Pancreas (tissue), 10 donors: Measurements from ENCODE around the gene GANC. TPM values are rescaled to one million over a fixed set of nuclear protein-coding genes. Genes with fewer than 3 reads are reported as not detected.
"Not testable (repeated sequence)": the region's sequence is repeated elsewhere in the genome, so short reads cannot be mapped to it uniquely, and the experiment has no call there.

Experiments
- ATAC-seq, 4 donors: fragments of 200-7000 bp; cut with Tn5 transposase; one replicate each; pipeline versions ENCODE4 v1.8.0 to v1.9.1; 2020; ENCODE audit warnings: mild to moderate bottlenecking in 4 of 4, moderate library complexity in 4 of 4
- DNase-seq, 6 donors: peaks; one replicate each; pipeline ENCODE4 v3.0.0-alpha.2; 2020
- FAIRE-seq: peaks from 2 replicates; lab custom pipeline; 2012; peaks lifted over from hg19 to GRCh38; lab: Jason Lieb, UNC
- H3K27ac ChIP-seq, 4 donors: fragments of 200-600 bp; sonication (generic); 1 replicate in 3 of 4; 2 replicates in 1 of 4; pipeline versions ENCODE4 v1.5.0 to v1.8.0; 2020
- H3K27me3 ChIP-seq, 4 donors: fragments of 200-600 bp; one replicate each; pipeline ENCODE4 v1.8.0; 2021
- H3K36me3 ChIP-seq, 3 donors: fragments of 200-600 bp; sonication (generic) in 1 of 3; one replicate each; pipeline versions ENCODE4 v1.5.0 to v1.8.0; 2020 to 2021
- H3K4me1 ChIP-seq, 3 donors: fragments of 200-600 bp; one replicate each; pipeline ENCODE4 v1.8.0; 2021
- H3K4me3 ChIP-seq, 4 donors: fragments of 200-600 bp; sonication (generic) in 2 of 4; one replicate each; pipeline versions ENCODE4 v1.5.0 to v1.8.0; 2020 to 2021
- H3K9me3 ChIP-seq, 4 donors: fragments of 200-600 bp; one replicate each; pipeline ENCODE4 v1.8.0; 2021
- WGBS, 2 donors: extraction: QIAGEN DNeasy Blood & Tissue Kit; methylation state at CpG; one replicate each; pipeline ENCODE4 v1.1.7; 2013; 5-methylcytosine and 5-hydroxymethylcytosine counted together
- intact Hi-C, 3 donors: fragments of 100-400 bp; cut with DNase I; formaldehyde crosslinking; loops; one replicate each; pipeline versions ENCODE4 v1.11.1 to v1.14.2; 2022
- polyA plus RNA-seq, 2 donors: library from polyadenylated mRNA; stranded (reverse); fragments of 200-250 nt; gene quantifications; one replicate each; pipeline ENCODE4 v1.2.3, GENCODE V29; 2013
- total RNA-seq, 6 donors: library from RNA; stranded (reverse); fragmentation: NEBNext Ultra II Directional in 4 of 6; extraction: Animal tissue kit (Norgen Biotek cat#: 25700) in 4 of 6; gene quantifications; one replicate each; pipeline versions ENCODE4 v1.2.1 to v1.2.4, GENCODE V29; 2021 to 2023
- TF ChIP-seq, protein P1 (sequence below), 4 donors: fragments of 200-600 bp; sonication (generic) in 3 of 4; IDR thresholded peaks; one replicate each; pipeline versions ENCODE4 v1.5.0 to v1.8.0; 2021; ENCODE audit warnings: antibody characterized with exemption in 4 of 4
- donor health status: healthy with polysubstance abuse.
- donor health status: DM: no; HTN: no; CAD: no; lungs with moderate emphysema.
- donor health status: DM: no; HTN: no; CAD: no.
- donor health status: control.
- donor health status: control.
- donor health status: Bipolar disorder and iron deficiency.
- donor health status: DM: yes; HTN: yes; CAD: no.
- donor health status: DM: no; HTN: no; CAD: no.
- donor health status: DM: no; HTN: no; CAD: no.
- donor health status: DM: yes; HTN: yes; CAD: no.

Gene GANC
- total and polyA plus RNA-seq, 8 donors: 6.9 to 21.1 (median 10.1) TPM

DNA sequence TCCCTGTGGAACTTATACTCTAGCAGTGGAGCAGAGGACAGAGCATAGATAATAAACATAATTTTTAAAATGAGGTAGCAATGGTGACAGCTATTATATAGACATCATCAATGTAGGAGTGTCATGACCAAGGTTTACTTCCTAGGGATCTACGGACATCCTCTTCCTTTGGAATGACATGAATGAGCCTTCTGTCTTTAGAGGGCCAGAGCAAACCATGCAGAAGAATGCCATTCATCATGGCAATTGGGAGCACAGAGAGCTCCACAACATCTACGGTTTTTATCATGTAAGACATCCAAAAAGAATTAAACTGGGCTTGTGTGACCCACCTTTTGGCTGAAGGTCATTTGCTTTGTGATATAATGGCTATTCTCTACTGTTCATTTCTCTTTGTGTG is 56.2 kb downstream of the GANC start:
- Histone ChIP-seq H3K9me3 (no peaks in the 10 kb centered on the region), H3K27me3 (no peaks in the 10 kb centered on the region), H3K36me3 (no peaks in the 10 kb centered on the region), H3K27ac (no peak overlapping the region), H3K4me3 (no peak overlapping the region), H3K4me1 (no peaks in the 10 kb centered on the region)
- DNase-seq (no peak), ATAC-seq (no peak), FAIRE-seq (no peak)
- intact Hi-C loops: no loop called here
- 83 to 90% methylated on average over 2 of the region's 2 CpGs for WGBS, 2 donors
- TF ChIP-seq, protein P1, sequence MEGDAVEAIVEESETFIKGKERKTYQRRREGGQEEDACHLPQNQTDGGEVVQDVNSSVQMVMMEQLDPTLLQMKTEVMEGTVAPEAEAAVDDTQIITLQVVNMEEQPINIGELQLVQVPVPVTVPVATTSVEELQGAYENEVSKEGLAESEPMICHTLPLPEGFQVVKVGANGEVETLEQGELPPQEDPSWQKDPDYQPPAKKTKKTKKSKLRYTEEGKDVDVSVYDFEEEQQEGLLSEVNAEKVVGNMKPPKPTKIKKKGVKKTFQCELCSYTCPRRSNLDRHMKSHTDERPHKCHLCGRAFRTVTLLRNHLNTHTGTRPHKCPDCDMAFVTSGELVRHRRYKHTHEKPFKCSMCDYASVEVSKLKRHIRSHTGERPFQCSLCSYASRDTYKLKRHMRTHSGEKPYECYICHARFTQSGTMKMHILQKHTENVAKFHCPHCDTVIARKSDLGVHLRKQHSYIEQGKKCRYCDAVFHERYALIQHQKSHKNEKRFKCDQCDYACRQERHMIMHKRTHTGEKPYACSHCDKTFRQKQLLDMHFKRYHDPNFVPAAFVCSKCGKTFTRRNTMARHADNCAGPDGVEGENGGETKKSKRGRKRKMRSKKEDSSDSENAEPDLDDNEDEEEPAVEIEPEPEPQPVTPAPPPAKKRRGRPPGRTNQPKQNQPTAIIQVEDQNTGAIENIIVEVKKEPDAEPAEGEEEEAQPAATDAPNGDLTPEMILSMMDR (IDR thresholded peaks at IDR 0.05): no peak

DNA sequence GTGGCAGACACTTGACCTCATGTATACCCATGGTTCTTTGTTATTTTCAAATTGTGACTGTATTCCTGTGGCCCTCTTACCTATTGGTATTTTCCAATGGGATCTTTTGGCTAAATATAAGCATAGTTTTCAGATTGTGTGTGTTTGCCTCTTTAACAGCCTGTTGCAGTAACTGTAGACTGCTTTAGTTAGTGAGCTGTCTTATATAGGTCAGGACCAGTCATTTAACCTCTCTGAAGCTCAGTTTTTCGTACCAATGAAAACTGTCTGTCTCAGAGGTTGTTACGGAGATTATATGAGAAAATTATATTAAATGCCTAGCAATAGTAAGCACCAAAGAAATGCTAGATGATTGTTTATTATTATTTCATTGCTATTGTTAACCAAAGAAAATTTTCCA is 57.0 kb downstream of the GANC start:
- Histone ChIP-seq H3K27me3 (no peaks in the 10 kb centered on the region), H3K9me3 (no peaks in the 10 kb centered on the region), H3K36me3 (no peaks in the 10 kb centered on the region), H3K27ac (no peak overlapping the region), H3K4me3 (no peak overlapping the region), H3K4me1 (no peaks in the 10 kb centered on the region)
- no peak for FAIRE-seq
- TF ChIP-seq, protein P1 (IDR thresholded peaks at IDR 0.05): no peak
- intact Hi-C loops: no loop called here
- no peak for ATAC-seq
- 77 to 98% methylated on average over 2 of the region's 2 CpGs for WGBS, 2 donors
- DNase-seq: no peak

DNA sequence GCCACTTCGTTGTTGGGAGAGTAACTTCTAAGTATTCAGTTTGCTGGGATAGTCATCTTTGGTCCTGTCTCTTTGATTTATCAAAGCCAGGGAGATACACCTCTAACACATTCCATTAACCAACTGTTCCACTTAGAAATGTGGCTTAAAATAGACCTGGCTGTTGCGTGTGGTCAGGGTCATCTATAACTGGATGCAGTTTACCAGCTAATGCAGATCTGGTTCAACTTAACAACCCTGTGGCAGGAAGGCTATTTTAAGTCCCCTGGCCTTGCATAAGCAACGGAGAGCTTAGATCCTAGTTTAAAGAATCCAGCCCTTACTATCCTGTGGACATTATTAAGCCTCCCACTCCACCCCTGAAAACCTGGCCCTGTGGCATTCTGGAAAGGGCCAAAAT is 58.2 kb downstream of the GANC start:
- WGBS, 2 donors: 81 to 91% methylated on average over 3 of the region's 3 CpGs
- Histone ChIP-seq H3K27ac (no peak overlapping the region), H3K27me3 (no peaks in the 10 kb centered on the region), H3K9me3 (no peaks in the 10 kb centered on the region), H3K4me1 (no peaks in the 10 kb centered on the region), H3K4me3 (no peak overlapping the region), H3K36me3 (no peaks in the 10 kb centered on the region)
- DNase-seq (no peak), ATAC-seq (no peak), FAIRE-seq (no peak)
- TF ChIP-seq, protein P1 (IDR thresholded peaks at IDR 0.05): no peak
- intact Hi-C loops: no loop called here

DNA sequence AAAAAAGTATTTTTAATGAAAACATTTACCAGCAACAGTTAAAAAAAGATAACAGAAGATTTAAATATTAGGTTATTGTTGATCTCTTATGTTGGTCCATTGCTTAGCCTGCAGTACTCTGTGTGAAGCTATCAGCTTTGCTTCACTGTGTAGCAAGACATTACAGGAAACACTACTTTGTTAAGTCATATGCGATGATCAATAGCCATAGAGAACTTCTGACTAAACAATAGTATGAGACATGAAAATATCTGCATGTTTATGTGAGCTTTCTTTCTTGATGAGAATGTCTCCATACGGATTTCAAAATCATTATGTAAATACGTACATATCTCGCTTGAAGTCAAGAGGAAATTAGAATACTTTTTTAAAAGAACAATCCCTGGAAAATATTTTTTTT is 59.3 kb downstream of the GANC start:
- no peaks in the 10 kb centered on the region for H3K9me3 ChIP-seq
- ATAC-seq: no peak
- FAIRE-seq: no peak
- TF ChIP-seq, protein P1 (IDR thresholded peaks at IDR 0.05): no peak
- WGBS, 2 donors: 71 to 75% methylated on average over 4 of the region's 4 CpGs
- H3K27me3 ChIP-seq: no peaks in the 10 kb centered on the region
- H3K4me1 ChIP-seq: no peaks in the 10 kb centered on the region
- DNase-seq: no peak
- H3K4me3 ChIP-seq: no peak overlapping the region
- H3K27ac ChIP-seq: no peak overlapping the region
- intact Hi-C loops: no loop called here
- H3K36me3 ChIP-seq: no peaks in the 10 kb centered on the region

DNA sequence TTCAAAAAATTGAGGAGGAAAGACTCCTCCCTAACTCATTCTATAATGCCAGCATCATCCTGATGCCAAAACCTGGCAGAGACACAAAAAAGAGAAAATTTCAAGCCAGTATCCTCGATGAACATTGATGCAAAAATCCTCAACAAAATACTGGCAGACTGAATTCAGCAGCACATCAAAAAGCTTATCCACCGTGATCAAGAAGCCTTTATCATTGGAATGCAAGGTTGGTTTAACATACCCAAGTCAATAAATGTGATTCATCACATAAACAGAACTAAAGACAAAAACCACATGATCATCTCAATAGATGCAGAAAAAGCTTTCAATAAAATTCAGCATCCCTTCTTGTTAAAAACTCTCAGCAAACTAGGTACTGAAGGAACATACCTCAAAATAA is 62.1 kb downstream of the GANC start:
- no peaks in the 10 kb centered on the region for H3K36me3 ChIP-seq
- no peak overlapping the region for H3K27ac ChIP-seq
- H3K9me3 ChIP-seq: no peaks in the 10 kb centered on the region
- no peaks in the 10 kb centered on the region for H3K4me1 ChIP-seq
- FAIRE-seq (no peak), ATAC-seq (no peak), DNase-seq (no peak)
- H3K4me3 ChIP-seq: no peak overlapping the region
- no peaks in the 10 kb centered on the region for H3K27me3 ChIP-seq
- WGBS, 2 donors: 94 to 98% methylated on average over 2 of the region's 2 CpGs
- intact Hi-C loops: no loop called here
- TF ChIP-seq, protein P1 (IDR thresholded peaks at IDR 0.05): no peak

DNA sequence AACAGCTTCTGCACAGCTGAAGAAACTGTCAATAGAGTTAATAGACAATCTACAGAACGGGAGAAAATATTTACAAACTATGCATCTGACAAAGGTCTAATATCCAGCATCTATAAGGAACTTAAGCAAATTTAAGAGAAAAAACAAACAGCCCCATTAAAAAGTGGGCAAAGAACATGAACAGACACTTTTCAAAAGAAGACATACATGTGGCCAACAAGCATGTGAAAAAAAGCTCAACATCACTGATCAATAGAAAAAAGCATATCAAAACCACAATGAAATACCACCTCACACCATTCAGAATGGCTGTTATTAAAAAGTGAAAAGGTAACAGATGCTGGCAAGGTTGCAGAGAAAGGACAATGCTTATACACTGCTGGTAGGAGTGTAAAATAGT is 63.6 kb downstream of the GANC start:
- H3K27me3 ChIP-seq, FAIRE-seq, H3K27ac ChIP-seq, DNase-seq, H3K9me3 ChIP-seq, H3K4me3 ChIP-seq, H3K36me3 ChIP-seq, intact Hi-C loops, H3K4me1 ChIP-seq, ATAC-seq: not testable (repeated sequence)
- 97 to 99% methylated on average over 1 of the region's 1 CpG for WGBS, 2 donors

DNA sequence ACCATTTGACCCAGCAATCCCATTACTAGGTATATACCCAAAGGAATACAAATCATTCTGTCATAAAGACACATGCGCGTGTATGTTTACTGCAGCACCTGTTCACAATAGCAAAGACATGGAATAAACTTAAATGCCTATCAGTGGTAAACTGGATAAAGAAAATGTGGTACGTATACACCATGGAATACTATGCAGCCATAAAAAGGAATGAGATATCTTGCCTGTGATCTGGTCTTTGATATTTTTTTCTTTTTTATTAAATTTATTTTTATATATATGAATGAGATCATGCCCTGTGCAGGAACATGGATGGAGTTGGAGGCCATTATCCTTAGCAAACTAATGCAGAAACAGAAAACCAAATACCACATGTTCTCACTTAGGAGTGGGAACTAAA is 64.1 kb downstream of the GANC start:
- H3K27ac ChIP-seq, ATAC-seq, H3K36me3 ChIP-seq, FAIRE-seq, intact Hi-C loops, H3K9me3 ChIP-seq, DNase-seq, H3K4me3 ChIP-seq, H3K4me1 ChIP-seq, H3K27me3 ChIP-seq: not testable (repeated sequence)
- 99 to 100% methylated on average over 3 of the region's 3 CpGs for WGBS, 2 donors
